HepG2 (cell line): ENCODE results near the gene MTOR. TPM values are rescaled to one million over a fixed set of nuclear protein-coding genes. Genes with fewer than 3 reads are reported as not detected.

ENCODE experiments used
- ATAC-seq: fragments of 200-7000 bp; cut with Tn5 transposase; 3 replicates; pipeline ENCODE4 v1.9.1; 2020; ENCODE audit warnings: mild to moderate bottlenecking, moderate library complexity
- BruUV-seq: library from RNA; stranded (reverse); fragments of 400-500 nt; replicated peaks from 2 replicates; lab custom pipeline; 2021; lab: Mats Ljungman, UMichigan
- CTCF ChIA-PET: fragments of 300-600 bp; formaldehyde crosslinking; extraction: SDS; loops from one replicate; lab custom pipeline; 2021; ENCODE audit warnings: low total read pairs, inconsistent platforms, low intra/inter-chr PET ratio; lab: Yijun Ruan, JAX
- POLR2A ChIA-PET: fragments of 350-600 bp; sonication (Branson Sonifier 250); formaldehyde crosslinking; loops from one replicate; lab custom pipeline; 2020; ENCODE audit warnings: antibody characterized with exemption, inconsistent platforms; lab: Yijun Ruan, JAX
- DNase-seq: peaks from one replicate; pipeline ENCODE4 v3.0.0-alpha.2; 2015; ENCODE audit warnings: low spot score
- FAIRE-seq: peaks from 3 replicates; lab custom pipeline; 2011; peaks lifted over from hg19 to GRCh38; lab: Jason Lieb, UNC
- H2AFZ ChIP-seq: one replicate; pipeline ENCODE4 v1.6.1; 2011; ENCODE audit warnings: low read length, inconsistent platforms
- H3K27ac ChIP-seq: fragments of 300-600 bp; 3 replicates; pipeline ENCODE4 v1.8.0; 2011; ENCODE audit warnings: mixed run types, mild to moderate bottlenecking, mixed read lengths, low read length, inconsistent platforms; ENCODE audit not compliant: insufficient read depth; ENCODE audit errors: extremely low read length
- H3K27me3 ChIP-seq, 2 experiments: fragments of 200-600 bp in 1 of 2; 2 replicates in 1 of 2; 3 replicates in 1 of 2; pipeline versions ENCODE4 v1.6.0 to v1.8.0; 2011; ENCODE audit warnings: low read length in 2 of 2, mild to moderate bottlenecking in 2 of 2, moderate library complexity in 2 of 2, inconsistent platforms in 1 of 2; ENCODE audit not compliant: insufficient read depth in 2 of 2, control insufficient read depth in 1 of 2
- H3K36me3 ChIP-seq, 2 experiments: fragments of 200-600 bp in 1 of 2; replicated peaks in 1 of 2; 2 replicates in 1 of 2; 3 replicates in 1 of 2; pipeline versions ENCODE4 v1.5.1 to v1.8.0; 2011; ENCODE audit warnings: low read length in 2 of 2, inconsistent platforms in 1 of 2; ENCODE audit not compliant: insufficient read depth in 2 of 2, control insufficient read depth in 1 of 2
- H3K4me1 ChIP-seq: 2 replicates; pipeline ENCODE4 v1.5.1; 2012; ENCODE audit warnings: low read length, inconsistent platforms; ENCODE audit not compliant: insufficient read depth
- H3K4me2 ChIP-seq: 2 replicates; pipeline ENCODE4 v1.6.0; 2011; ENCODE audit warnings: low read depth, low read length, inconsistent platforms
- H3K4me3 ChIP-seq, 3 experiments: fragments of 200-600 bp in 1 of 3; sonication (generic), shearing (Covaris generic) in 1 of 3; replicated peaks in 1 of 3; 2 replicates each; pipeline ENCODE4 v1.5.1; 2011 to 2016; ENCODE audit warnings: low read length in 3 of 3, inconsistent platforms in 2 of 3, low read depth in 2 of 3, mild to moderate bottlenecking in 2 of 3, control low read depth in 1 of 3, mixed read lengths in 1 of 3; ENCODE audit not compliant: insufficient read depth in 1 of 3
- H3K79me2 ChIP-seq: one replicate; pipeline ENCODE4 v1.6.1; 2011; ENCODE audit warnings: low read length, inconsistent platforms; ENCODE audit not compliant: insufficient read depth
- H3K9ac ChIP-seq: 2 replicates; pipeline ENCODE4 v1.6.0; 2011; ENCODE audit warnings: mild to moderate bottlenecking, low read depth, low read length, inconsistent platforms; ENCODE audit not compliant: insufficient read depth
- H3K9me3 ChIP-seq: 2 replicates; pipeline ENCODE4 v1.5.1; 2012; ENCODE audit warnings: mild to moderate bottlenecking, low read length
- H4K20me1 ChIP-seq: 2 replicates; pipeline ENCODE4 v1.6.0; 2011; ENCODE audit warnings: inconsistent platforms, mild to moderate bottlenecking, low read length, moderate library complexity; ENCODE audit not compliant: insufficient read depth
- MTF2 ChIP-seq: sonication (generic); formaldehyde crosslinking; IDR thresholded peaks from 2 replicates; pipeline ENCODE4 v1.5.0; 2020; ENCODE audit warnings: missing genetic modification reagents, borderline replicate concordance
- RBFOX2 ChIP-seq: fragments of 200-400 bp; formaldehyde crosslinking; IDR thresholded peaks from 2 replicates; pipeline ENCODE4 v1.6.1; 2017; ENCODE audit warnings: low read depth, mild to moderate bottlenecking, low read length
- SRSF1 ChIP-seq: fragments of 200-400 bp; formaldehyde crosslinking; optimal IDR thresholded peaks from 2 replicates; pipeline ENCODE3; 2017; ENCODE audit warnings: mild to moderate bottlenecking, low read depth, low read length, moderate library complexity
- ZNF12 ChIP-seq: sonication (generic); formaldehyde crosslinking; IDR thresholded peaks from 2 replicates; pipeline ENCODE4 v1.5.0; 2020; ENCODE audit warnings: missing genetic modification reagents
- ZNF17 ChIP-seq: sonication (generic); formaldehyde crosslinking; IDR thresholded peaks from 2 replicates; pipeline ENCODE4 v1.5.0; 2020; ENCODE audit warnings: mild to moderate bottlenecking, missing genetic modification reagents
- ZNF224 ChIP-seq: sonication (generic); formaldehyde crosslinking; IDR thresholded peaks from 2 replicates; pipeline ENCODE4 v1.5.0; 2020; ENCODE audit warnings: mild to moderate bottlenecking, missing genetic modification reagents
- ZNF430 ChIP-seq: sonication (generic); formaldehyde crosslinking; IDR thresholded peaks from 2 replicates; pipeline ENCODE4 v1.9.0; 2021; ENCODE audit warnings: mild to moderate bottlenecking, missing genetic modification reagents
- ZNF83 ChIP-seq: sonication (generic); formaldehyde crosslinking; IDR thresholded peaks from 2 replicates; pipeline ENCODE4 v1.4.0; 2020; ENCODE audit warnings: missing genetic modification reagents, mild to moderate bottlenecking, borderline replicate concordance
- WGBS: methylation state at CpG from one replicate; pipeline ENCODE4 v1.1.6; 2017; ENCODE audit warnings: low lambda C conversion rate; 5-methylcytosine and 5-hydroxymethylcytosine counted together
- in situ Hi-C: cut with HindIII; loops from 2 replicates; pipeline ENCODE4 v1.10.0; 2017; ENCODE audit warnings: low pct_unique_long_range_greater_than_20kb; ENCODE audit not compliant: extremely low pct_ligation_motif_present
- intact Hi-C: fragments of 100-400 bp; cut with micrococcal nuclease; formaldehyde crosslinking; loops from one replicate; pipeline ENCODE4 v1.10.0; 2022; ENCODE audit not compliant: unreplicated experiment
- polyA plus RNA-seq, 8 experiments: library from polyadenylated mRNA; depleted of rRNA in 3 of 8; stranded (reverse) in 7 of 8; unstranded in 1 of 8; fragments of >200 nt; fragmentation: Illumina TruSeq in 4 of 8; extraction: Trizol in 4 of 8; gene quantifications; 2 replicates each; pipeline versions ENCODE4 v1.2.1 to v1.2.3, GENCODE V29; 2011 to 2016; ENCODE audit warnings: low read depth in 4 of 8, missing spikeins in 1 of 8, mixed read lengths in 1 of 8; ENCODE audit not compliant: insufficient read depth in 1 of 8
- total RNA-seq, 5 experiments: library from RNA; depleted of rRNA; stranded (reverse); fragments of >200 nt; fragmentation: Illumina TruSeq; extraction: Trizol; gene quantifications; 2 replicates each; pipeline ENCODE4 v1.2.3, GENCODE V29; 2016; ENCODE audit warnings: low read depth in 1 of 5
- TF ChIP-seq, protein P1 (sequence below): sonication (generic); formaldehyde crosslinking; conservative IDR thresholded peaks from 2 replicates; pipeline ENCODE4 v1.4.0; 2020; ENCODE audit warnings: missing genetic modification reagents
- TF ChIP-seq, protein P2 (sequence below): sonication (generic); formaldehyde crosslinking; IDR thresholded peaks from 2 replicates; pipeline ENCODE4 v1.4.0; 2020; ENCODE audit warnings: missing genetic modification reagents
- TF ChIP-seq, protein P3 (sequence below): sonication (generic); formaldehyde crosslinking; IDR thresholded peaks from 2 replicates; pipeline ENCODE4 v1.4.0; 2020; ENCODE audit warnings: missing genetic modification reagents, mild to moderate bottlenecking, borderline replicate concordance

The MTOR gene
- total and polyA plus RNA-seq, 2 of the 13 experiments (the other 11 are each of a cell fraction or from before 2014, with no cell fraction given) = 24.6 to 34.6 TPM

DNA sequence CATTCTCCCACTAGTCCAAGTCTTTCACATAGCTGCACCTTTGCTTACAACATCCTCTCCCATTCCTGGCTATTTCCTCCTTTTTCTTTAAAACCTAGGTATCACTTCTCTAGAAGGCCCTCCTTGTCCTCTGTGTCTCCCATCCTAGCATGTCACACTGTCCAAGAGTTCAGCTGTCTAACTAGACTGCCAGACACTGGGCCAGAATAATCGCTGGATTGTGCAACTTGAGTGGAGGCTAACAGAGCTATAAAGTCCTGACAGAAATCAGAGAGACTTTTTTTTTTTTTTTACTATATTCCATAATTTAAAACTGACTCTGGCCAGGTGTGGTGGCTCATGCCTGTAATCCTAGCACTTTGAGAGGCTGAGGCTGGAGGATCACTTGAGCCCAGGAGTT is 77.4 kb downstream of the MTOR start:
- Histone ChIP-seq H3K79me2 (no peaks in the 10 kb centered on the region), H3K27ac (no peak overlapping the region), H3K27me3 (no peaks in the 10 kb centered on the region), H3K36me3 (peaks cover 0 to 43% of the 10 kb centered on the region in 2 experiments; a peak in 2 of 5 replicates), H4K20me1 (no peaks in the 10 kb centered on the region), H3K4me1 (peaks cover 2% of the 10 kb centered on the region; the same call in 1 of the 2 replicates)
- ChIA-PET CTCF (no interaction called here), POLR2A (no interaction called here)
- no TSS peak for BruUV-seq
- DNase-seq = no peak
- ATAC-seq = no peak
- in situ Hi-C loops (no loop called here), intact Hi-C loops (loop anchor here (1.0 kb wide), 1 partner anchor 16 kb away; no protein-coding TSS in a partner anchor)
- TF ChIP-seq, protein P1, sequence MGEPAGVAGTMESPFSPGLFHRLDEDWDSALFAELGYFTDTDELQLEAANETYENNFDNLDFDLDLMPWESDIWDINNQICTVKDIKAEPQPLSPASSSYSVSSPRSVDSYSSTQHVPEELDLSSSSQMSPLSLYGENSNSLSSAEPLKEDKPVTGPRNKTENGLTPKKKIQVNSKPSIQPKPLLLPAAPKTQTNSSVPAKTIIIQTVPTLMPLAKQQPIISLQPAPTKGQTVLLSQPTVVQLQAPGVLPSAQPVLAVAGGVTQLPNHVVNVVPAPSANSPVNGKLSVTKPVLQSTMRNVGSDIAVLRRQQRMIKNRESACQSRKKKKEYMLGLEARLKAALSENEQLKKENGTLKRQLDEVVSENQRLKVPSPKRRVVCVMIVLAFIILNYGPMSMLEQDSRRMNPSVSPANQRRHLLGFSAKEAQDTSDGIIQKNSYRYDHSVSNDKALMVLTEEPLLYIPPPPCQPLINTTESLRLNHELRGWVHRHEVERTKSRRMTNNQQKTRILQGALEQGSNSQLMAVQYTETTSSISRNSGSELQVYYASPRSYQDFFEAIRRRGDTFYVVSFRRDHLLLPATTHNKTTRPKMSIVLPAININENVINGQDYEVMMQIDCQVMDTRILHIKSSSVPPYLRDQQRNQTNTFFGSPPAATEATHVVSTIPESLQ (CRISPR knock-in tag) = no peak
- TF ChIP-seq ZNF83 = no peak
- no peak for TF ChIP-seq SRSF1
- no peak for TF ChIP-seq MTF2 (CRISPR knock-in tag)
- no peak for TF ChIP-seq ZNF224 (CRISPR knock-in tag)
- TF ChIP-seq, all 625 proteins: peak for 0
- Histone ChIP-seq H3K4me3 (no peak overlapping the region), H3K4me2 (no peak overlapping the region), H2AFZ (no peak overlapping the region), H3K9ac (no peak overlapping the region), H3K9me3 (no peaks in the 10 kb centered on the region)
- WGBS = 89% methylated on average over 1 of the region's 1 CpG
- FAIRE-seq = no peak

DNA sequence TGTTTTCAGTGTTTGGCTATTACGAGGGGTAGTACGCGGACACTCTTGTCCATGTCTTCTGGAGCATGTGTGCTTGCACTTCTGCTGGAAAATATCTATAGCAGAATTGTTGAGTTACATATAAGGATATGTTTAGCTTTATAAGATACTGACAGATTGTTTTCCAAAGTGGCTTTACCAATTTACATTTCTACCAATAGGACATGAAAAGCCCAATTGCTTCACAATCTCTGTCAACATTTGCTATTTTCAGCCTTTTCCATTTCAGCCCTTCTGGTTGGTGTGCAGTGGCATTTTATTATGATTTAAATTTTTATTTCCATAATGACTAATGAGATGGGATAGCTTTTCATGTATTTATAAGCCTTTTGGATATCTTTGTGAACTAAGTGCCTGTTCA is 79.5 kb downstream of the MTOR start:
- WGBS = 99% methylated on average over 3 of the region's 3 CpGs
- CTCF ChIA-PET = no interaction called here
- H3K79me2 ChIP-seq = no peaks in the 10 kb centered on the region
- no peak overlapping the region for H3K4me2 ChIP-seq
- H3K4me3 ChIP-seq = no peak overlapping the region
- no peak overlapping the region for H2AFZ ChIP-seq
- H3K27me3 ChIP-seq = no peaks in the 10 kb centered on the region
- FAIRE-seq = no peak
- intact Hi-C loops (no loop called here), in situ Hi-C loops (no loop called here)
- H4K20me1 ChIP-seq = no peaks in the 10 kb centered on the region
- peaks cover 2 to 25% of the 10 kb centered on the region in 2 experiments; a peak in 3 of 5 replicates for H3K36me3 ChIP-seq
- H3K4me1 ChIP-seq = peaks cover 9% of the 10 kb centered on the region; the same call in 1 of the 2 replicates
- no peak for ATAC-seq
- DNase-seq = no peak
- H3K9ac ChIP-seq = no peak overlapping the region
- no TSS peak for BruUV-seq
- no peak overlapping the region for H3K27ac ChIP-seq
- H3K9me3 ChIP-seq = no peaks in the 10 kb centered on the region
- POLR2A ChIA-PET = no interaction called here
- TF ChIP-seq ZNF17 (no peak), RBFOX2 (no peak), ZNF430 (no peak), ZNF12 (CRISPR knock-in tag) (no peak)
- TF ChIP-seq, protein P2, sequence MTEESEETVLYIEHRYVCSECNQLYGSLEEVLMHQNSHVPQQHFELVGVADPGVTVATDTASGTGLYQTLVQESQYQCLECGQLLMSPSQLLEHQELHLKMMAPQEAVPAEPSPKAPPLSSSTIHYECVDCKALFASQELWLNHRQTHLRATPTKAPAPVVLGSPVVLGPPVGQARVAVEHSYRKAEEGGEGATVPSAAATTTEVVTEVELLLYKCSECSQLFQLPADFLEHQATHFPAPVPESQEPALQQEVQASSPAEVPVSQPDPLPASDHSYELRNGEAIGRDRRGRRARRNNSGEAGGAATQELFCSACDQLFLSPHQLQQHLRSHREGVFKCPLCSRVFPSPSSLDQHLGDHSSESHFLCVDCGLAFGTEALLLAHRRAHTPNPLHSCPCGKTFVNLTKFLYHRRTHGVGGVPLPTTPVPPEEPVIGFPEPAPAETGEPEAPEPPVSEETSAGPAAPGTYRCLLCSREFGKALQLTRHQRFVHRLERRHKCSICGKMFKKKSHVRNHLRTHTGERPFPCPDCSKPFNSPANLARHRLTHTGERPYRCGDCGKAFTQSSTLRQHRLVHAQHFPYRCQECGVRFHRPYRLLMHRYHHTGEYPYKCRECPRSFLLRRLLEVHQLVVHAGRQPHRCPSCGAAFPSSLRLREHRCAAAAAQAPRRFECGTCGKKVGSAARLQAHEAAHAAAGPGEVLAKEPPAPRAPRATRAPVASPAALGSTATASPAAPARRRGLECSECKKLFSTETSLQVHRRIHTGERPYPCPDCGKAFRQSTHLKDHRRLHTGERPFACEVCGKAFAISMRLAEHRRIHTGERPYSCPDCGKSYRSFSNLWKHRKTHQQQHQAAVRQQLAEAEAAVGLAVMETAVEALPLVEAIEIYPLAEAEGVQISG (CRISPR knock-in tag) = no peak
- TF ChIP-seq, protein P3, sequence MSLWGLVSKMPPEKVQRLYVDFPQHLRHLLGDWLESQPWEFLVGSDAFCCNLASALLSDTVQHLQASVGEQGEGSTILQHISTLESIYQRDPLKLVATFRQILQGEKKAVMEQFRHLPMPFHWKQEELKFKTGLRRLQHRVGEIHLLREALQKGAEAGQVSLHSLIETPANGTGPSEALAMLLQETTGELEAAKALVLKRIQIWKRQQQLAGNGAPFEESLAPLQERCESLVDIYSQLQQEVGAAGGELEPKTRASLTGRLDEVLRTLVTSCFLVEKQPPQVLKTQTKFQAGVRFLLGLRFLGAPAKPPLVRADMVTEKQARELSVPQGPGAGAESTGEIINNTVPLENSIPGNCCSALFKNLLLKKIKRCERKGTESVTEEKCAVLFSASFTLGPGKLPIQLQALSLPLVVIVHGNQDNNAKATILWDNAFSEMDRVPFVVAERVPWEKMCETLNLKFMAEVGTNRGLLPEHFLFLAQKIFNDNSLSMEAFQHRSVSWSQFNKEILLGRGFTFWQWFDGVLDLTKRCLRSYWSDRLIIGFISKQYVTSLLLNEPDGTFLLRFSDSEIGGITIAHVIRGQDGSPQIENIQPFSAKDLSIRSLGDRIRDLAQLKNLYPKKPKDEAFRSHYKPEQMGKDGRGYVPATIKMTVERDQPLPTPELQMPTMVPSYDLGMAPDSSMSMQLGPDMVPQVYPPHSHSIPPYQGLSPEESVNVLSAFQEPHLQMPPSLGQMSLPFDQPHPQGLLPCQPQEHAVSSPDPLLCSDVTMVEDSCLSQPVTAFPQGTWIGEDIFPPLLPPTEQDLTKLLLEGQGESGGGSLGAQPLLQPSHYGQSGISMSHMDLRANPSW = no peak
